Hepatocyte (in vitro differentiated cells): Measurements from ENCODE around the gene TTLL1. TPM values are rescaled to one million over a fixed set of nuclear protein-coding genes. Genes with fewer than 3 reads are reported as not detected.

Experiments used
- DNase-seq: peaks from one replicate; pipeline ENCODE4 v3.0.0-alpha.2; 2016; ENCODE audit warnings: low spot score
- H2AFZ ChIP-seq: fragments of 200-600 bp; sonication (generic); 2 replicates; pipeline ENCODE4 v1.6.0; 2016; ENCODE audit warnings: antibody characterized with exemption, mild to moderate bottlenecking
- H3K27ac ChIP-seq: fragments of 200-600 bp; sonication (generic); 2 replicates; pipeline ENCODE4 v1.5.1; 2016; ENCODE audit warnings: mild to moderate bottlenecking
- H3K27me3 ChIP-seq: fragments of 200-600 bp; sonication (generic); 2 replicates; pipeline ENCODE4 v1.6.1; 2016
- H3K36me3 ChIP-seq: fragments of 200-600 bp; sonication (generic); replicated peaks from 2 replicates; pipeline ENCODE4 v1.5.1; 2016; ENCODE audit warnings: low read depth; ENCODE audit not compliant: insufficient read depth
- H3K4me1 ChIP-seq: fragments of 200-600 bp; sonication (generic); 2 replicates; pipeline ENCODE4 v1.5.1; 2016; ENCODE audit warnings: mild to moderate bottlenecking, moderate library complexity; ENCODE audit not compliant: insufficient read depth
- H3K4me2 ChIP-seq: fragments of 200-600 bp; sonication (generic); 2 replicates; pipeline ENCODE4 v1.6.0; 2016
- H3K4me3 ChIP-seq: fragments of 200-600 bp; sonication (generic); 2 replicates; pipeline ENCODE4 v1.5.1; 2016; ENCODE audit warnings: mild to moderate bottlenecking
- H3K79me2 ChIP-seq: fragments of 200-600 bp; sonication (generic); 2 replicates; pipeline ENCODE4 v1.6.0; 2017; ENCODE audit warnings: mild to moderate bottlenecking
- H3K9me2 ChIP-seq: fragments of 200-600 bp; sonication (generic); replicated peaks from 2 replicates; pipeline ENCODE4 v1.6.0; 2017; ENCODE audit warnings: mild to moderate bottlenecking; ENCODE audit not compliant: insufficient read depth
- H3K9me3 ChIP-seq: fragments of 200-600 bp; sonication (generic); 2 replicates; pipeline ENCODE4 v1.5.1; 2016; ENCODE audit warnings: low read depth, mild to moderate bottlenecking
- H4K20me1 ChIP-seq: fragments of 200-600 bp; sonication (generic); 2 replicates; pipeline ENCODE4 v1.6.0; 2016; ENCODE audit warnings: mild to moderate bottlenecking; ENCODE audit not compliant: insufficient read depth, poor library complexity, severe bottlenecking
- CTCF ChIP-seq: fragments of 200-600 bp; sonication (generic); IDR thresholded peaks from 2 replicates; pipeline ENCODE4 v1.5.1; 2016; ENCODE audit warnings: antibody characterized with exemption, mild to moderate bottlenecking; ENCODE audit not compliant: poor library complexity
- EZH2 ChIP-seq: fragments of 200-600 bp; sonication (generic); IDR thresholded peaks from 2 replicates; pipeline ENCODE4 v1.6.1; 2016; ENCODE audit warnings: antibody characterized with exemption, mild to moderate bottlenecking, borderline replicate concordance
- EZH2phosphoT487 ChIP-seq: fragments of 200-600 bp; sonication (generic); IDR thresholded peaks from one replicate; pipeline ENCODE4 v1.6.1; 2018; ENCODE audit warnings: antibody characterized with exemption, mild to moderate bottlenecking, low read depth, moderate library complexity; ENCODE audit not compliant: unreplicated experiment, severe bottlenecking
- WGBS: methylation state at CpG from one replicate; pipeline ENCODE4 v1.1.6; 2016; ENCODE audit warnings: low lambda C conversion rate; ENCODE audit errors: missing lambda C conversion rate; 5-methylcytosine and 5-hydroxymethylcytosine counted together
- polyA plus RNA-seq: library from polyadenylated mRNA; unstranded; fragments of >200 nt; fragmentation: Nextera tagmentation; extraction: Ambion mirVana; gene quantifications from 2 replicates; pipeline ENCODE4 v1.2.1, GENCODE V29; 2016
- total RNA-seq: library from RNA; depleted of rRNA; stranded (reverse); fragments of >200 nt; gene quantifications from 2 replicates; pipeline ENCODE4 v1.2.3, GENCODE V29; 2014

Gene TTLL1
- total and polyA plus RNA-seq, 2 experiments from 2014 or later = 6.4 to 8.7 TPM

DNA sequence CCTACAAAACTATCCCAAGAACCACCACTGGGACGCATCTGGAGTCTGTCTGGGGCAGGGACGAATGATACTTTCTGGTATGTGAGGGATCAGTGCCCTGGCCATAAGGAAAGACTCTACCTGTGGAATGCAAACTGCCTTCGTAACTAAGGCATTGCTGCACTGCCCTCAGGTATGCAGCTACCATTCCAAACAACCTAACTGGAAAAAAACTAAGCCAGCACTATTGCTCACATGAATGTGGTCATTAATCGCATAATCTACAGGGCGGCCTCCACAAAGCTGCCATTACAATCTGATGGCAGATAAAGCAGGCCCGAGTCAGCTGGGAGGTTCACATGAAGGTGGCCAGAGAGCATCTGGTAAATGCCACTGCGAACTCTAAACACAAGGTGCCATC lies 78.1 kb downstream of the TTLL1 start:
- Histone ChIP-seq H3K9me3 (no peaks in the 10 kb centered on the region), H3K4me1 (peaks cover 57% of the 10 kb centered on the region), H3K27me3 (no peaks in the 10 kb centered on the region), H3K27ac (peak overlapping the region; percentile 86), H3K4me2 (peak overlapping the region; percentile 82), H3K9me2 (no peaks in the 10 kb centered on the region), H3K4me3 (no peak overlapping the region), H2AFZ (no peak overlapping the region), H4K20me1 (peaks cover 25% of the 10 kb centered on the region), H3K79me2 (peaks cover 87% of the 10 kb centered on the region), H3K36me3 (no peaks in the 10 kb centered on the region)
- 50% methylated on average over 7 of the region's 7 CpGs for WGBS
- DNase-seq = peak; percentile 49
- TF ChIP-seq EZH2phosphoT487 (no peak), EZH2 (no peak)

GRCh38 chr22:43009444-43009843 lies 79.7 kb downstream of the TTLL1 start:
- WGBS = 95% methylated on average over 4 of the region's 4 CpGs
- H3K4me3 ChIP-seq = no peak overlapping the region
- no peaks in the 10 kb centered on the region for H3K27me3 ChIP-seq
- H3K9me3 ChIP-seq = no peaks in the 10 kb centered on the region
- no peaks in the 10 kb centered on the region for H3K36me3 ChIP-seq
- H2AFZ ChIP-seq = no peak overlapping the region
- H3K27ac ChIP-seq = peak overlapping the region; percentile 89
- H3K9me2 ChIP-seq = no peaks in the 10 kb centered on the region
- DNase-seq = no peak
- peaks cover 73% of the 10 kb centered on the region for H3K4me1 ChIP-seq
- TF ChIP-seq CTCF (no peak), EZH2phosphoT487 (no peak), EZH2 (no peak)
- H3K4me2 ChIP-seq = no peak overlapping the region
- H3K79me2 ChIP-seq = peaks cover 96% of the 10 kb centered on the region
- H4K20me1 ChIP-seq = peaks cover 25% of the 10 kb centered on the region

GRCh38 chr22:43008921-43009320 lies 80.3 kb downstream of the TTLL1 start:
- H4K20me1 ChIP-seq = peaks cover 21% of the 10 kb centered on the region
- H3K79me2 ChIP-seq = peaks cover 94% of the 10 kb centered on the region
- H2AFZ ChIP-seq = no peak overlapping the region
- peaks cover 79% of the 10 kb centered on the region for H3K4me1 ChIP-seq
- no peaks in the 10 kb centered on the region for H3K27me3 ChIP-seq
- no peaks in the 10 kb centered on the region for H3K9me3 ChIP-seq
- TF ChIP-seq EZH2 (no peak), CTCF (no peak), EZH2phosphoT487 (no peak)
- DNase-seq = no peak
- H3K9me2 ChIP-seq = no peaks in the 10 kb centered on the region
- H3K4me2 ChIP-seq = no peak overlapping the region
- 89% methylated on average over 4 of the region's 4 CpGs for WGBS
- H3K36me3 ChIP-seq = no peaks in the 10 kb centered on the region
- H3K27ac ChIP-seq = peak overlapping the region; percentile 89
- no peak overlapping the region for H3K4me3 ChIP-seq

DNA sequence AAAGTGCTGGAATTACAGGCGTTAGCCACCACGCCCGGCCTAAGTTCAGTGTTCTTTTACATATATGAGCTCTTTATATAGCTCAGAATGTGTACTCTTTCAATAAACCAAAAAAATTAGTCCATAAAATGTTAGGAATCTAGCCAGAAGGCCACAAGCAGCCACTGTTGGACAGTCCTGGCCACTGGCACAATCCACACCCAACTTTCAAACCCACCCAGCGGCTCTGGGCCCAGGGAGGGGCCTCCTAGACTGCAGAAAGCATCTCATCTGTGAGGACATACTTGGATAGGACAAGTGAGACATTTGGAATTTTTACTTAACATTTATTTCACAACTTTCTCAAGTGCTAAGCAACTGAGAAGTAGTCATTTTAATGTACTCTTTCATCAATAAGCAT lies 80.7 kb downstream of the TTLL1 start:
- TF ChIP-seq EZH2 = no peak
- TF ChIP-seq EZH2phosphoT487 = no peak
- no peak for TF ChIP-seq CTCF
- no peak overlapping the region for H2AFZ ChIP-seq
- peak overlapping the region; percentile 89 for H3K27ac ChIP-seq
- 84% methylated on average over 4 of the region's 4 CpGs for WGBS
- H3K4me1 ChIP-seq = peaks cover 79% of the 10 kb centered on the region
- H3K36me3 ChIP-seq = no peaks in the 10 kb centered on the region
- no peak overlapping the region for H3K4me2 ChIP-seq
- H4K20me1 ChIP-seq = peaks cover 16% of the 10 kb centered on the region
- H3K27me3 ChIP-seq = no peaks in the 10 kb centered on the region
- no peaks in the 10 kb centered on the region for H3K9me2 ChIP-seq
- no peak for DNase-seq
- H3K9me3 ChIP-seq = no peaks in the 10 kb centered on the region
- peaks cover 92% of the 10 kb centered on the region for H3K79me2 ChIP-seq
- H3K4me3 ChIP-seq = no peak overlapping the region
